ENCODE measurements around the gene CDC42SE1.

DNA sequence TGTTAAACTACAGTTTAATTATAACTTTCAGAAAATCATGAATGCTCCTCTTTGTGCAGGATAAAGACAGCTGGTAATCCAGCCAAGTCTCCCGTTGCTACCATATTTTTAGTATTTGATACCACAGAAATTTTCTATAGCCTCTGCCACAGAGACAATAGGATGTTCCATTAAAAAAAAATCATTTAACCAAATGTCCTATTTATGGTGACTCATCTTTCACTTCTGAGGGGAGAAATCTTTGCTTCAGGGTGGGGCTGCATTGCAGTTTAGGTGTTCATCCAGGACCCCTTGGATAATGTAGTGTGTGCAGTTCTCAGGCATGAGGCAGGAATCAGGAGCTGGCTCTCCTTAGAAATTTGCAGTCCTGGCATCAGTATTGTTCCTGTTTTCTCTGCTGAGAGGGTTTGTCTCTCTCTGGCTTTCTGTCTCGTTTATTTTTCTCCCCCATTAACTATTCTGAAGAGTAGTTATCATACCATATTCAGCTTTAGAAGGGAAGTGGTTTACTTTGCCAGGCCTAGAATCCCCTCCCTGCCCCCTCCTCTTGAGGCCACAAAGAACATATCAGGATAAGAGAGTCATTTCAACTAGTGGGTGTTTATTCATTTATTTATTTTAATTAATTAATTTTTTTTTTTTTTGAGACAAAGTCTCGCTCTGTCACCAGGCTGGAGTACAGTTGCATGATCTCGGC lies 48.1 kb downstream of the CDC42SE1 start:
- no peak for TF ChIP-seq CTCF (conservative IDR thresholded peaks at IDR 0.05; ENCODE audit: low read depth, low read length)
- no peak for TF ChIP-seq EZH2phosphoT487 (IDR thresholded peaks at IDR 0.05; ENCODE audit: borderline replicate concordance, low read length)
